ENCODE data around the gene SLC5A6. TPM values are rescaled to one million over a fixed set of nuclear protein-coding genes. Genes with fewer than 3 reads are reported as not detected.

The SLC5A6 gene
- total RNA-seq, 4 donors from 2014 or later: 30.4 to 33.4 (median 33.1) TPM

GRCh38 chr2:27241761-27242613 lies 29.9 kb upstream of the SLC5A6 start:
- no peak overlapping the region for H3K27ac ChIP-seq
- no peaks in the 10 kb centered on the region for H3K27me3 ChIP-seq
- no peaks in the 10 kb centered on the region for H3K4me1 ChIP-seq
- no peak for TF ChIP-seq POLR2AphosphoS5 (IDR thresholded peaks at IDR 0.05)
- no peak for TF ChIP-seq POLR2A (IDR thresholded peaks at IDR 0.05)
- no peak for TF ChIP-seq EP300 (IDR thresholded peaks at IDR 0.05)
- no peak for TF ChIP-seq CTCF (IDR thresholded peaks at IDR 0.05)
- no peak overlapping the region for H3K4me3 ChIP-seq
- H3K9me3 ChIP-seq: no peaks in the 10 kb centered on the region
- no peak for DNase-seq (ENCODE audit: low spot score in 2 of 2)
- 78% methylated on average over 18 of the region's 24 CpGs for WGBS
- H3K36me3 ChIP-seq: peaks cover 73% of the 10 kb centered on the region

- no peaks in the 10 kb centered on the region for H3K9me3 ChIP-seq
- TF ChIP-seq POLR2A (IDR thresholded peaks at IDR 0.05): no peak
- no peak for TF ChIP-seq POLR2AphosphoS5 (IDR thresholded peaks at IDR 0.05)
- no peak for TF ChIP-seq CTCF (IDR thresholded peaks at IDR 0.05)
- no peak for TF ChIP-seq EP300 (IDR thresholded peaks at IDR 0.05)
- H3K27ac ChIP-seq: no peak overlapping the region
- no peak overlapping the region for H3K4me3 ChIP-seq
- 91% methylated on average over 8 of the region's 9 CpGs for WGBS
- no peak for DNase-seq (ENCODE audit: low spot score in 2 of 2)
- H3K36me3 ChIP-seq: peaks cover 89% of the 10 kb centered on the region
- no peaks in the 10 kb centered on the region for H3K27me3 ChIP-seq
- no peaks in the 10 kb centered on the region for H3K4me1 ChIP-seq
Observed at GRCh38 chr2:27240406-27240805, 28.3 kb upstream of the SLC5A6 start.

GRCh38 chr2:27238976-27239375 lies 26.9 kb upstream of the SLC5A6 start:
- no peaks in the 10 kb centered on the region for H3K9me3 ChIP-seq
- H3K36me3 ChIP-seq: peaks cover 100% of the 10 kb centered on the region
- DNase-seq (ENCODE audit: low spot score in 2 of 2): no peak
- no peak overlapping the region for H3K4me3 ChIP-seq
- H3K4me1 ChIP-seq: no peaks in the 10 kb centered on the region
- H3K27me3 ChIP-seq: no peaks in the 10 kb centered on the region
- TF ChIP-seq EP300 (IDR thresholded peaks at IDR 0.05) (no peak), CTCF (IDR thresholded peaks at IDR 0.05) (no peak), POLR2A (IDR thresholded peaks at IDR 0.05) (no peak)
- no peak overlapping the region for H3K27ac ChIP-seq
- WGBS: no CpG with 5 or more reads among the region's 8 CpGs

GRCh38 chr2:27237341-27237945 lies 25.4 kb upstream of the SLC5A6 start:
- no peak for TF ChIP-seq POLR2AphosphoS5 (IDR thresholded peaks at IDR 0.05)
- no peak for TF ChIP-seq EP300 (IDR thresholded peaks at IDR 0.05)
- no peak for TF ChIP-seq POLR2A (IDR thresholded peaks at IDR 0.05)
- no peak for TF ChIP-seq CTCF (IDR thresholded peaks at IDR 0.05)

GRCh38 chr2:27236626-27237025 lies 24.6 kb upstream of the SLC5A6 start:
- Histone ChIP-seq H3K36me3 (peaks cover 100% of the 10 kb centered on the region), H3K4me1 (no peaks in the 10 kb centered on the region), H3K27ac (no peak overlapping the region), H3K9me3 (no peaks in the 10 kb centered on the region), H3K27me3 (no peaks in the 10 kb centered on the region), H3K4me3 (no peak overlapping the region)
- DNase-seq (ENCODE audit: low spot score in 2 of 2): no peak
- TF ChIP-seq EP300 (IDR thresholded peaks at IDR 0.05) (no peak), CTCF (IDR thresholded peaks at IDR 0.05) (no peak), POLR2A (IDR thresholded peaks at IDR 0.05) (no peak), POLR2AphosphoS5 (IDR thresholded peaks at IDR 0.05) (no peak)
- WGBS: 95% methylated on average over 3 of the region's 3 CpGs

More at GRCh38 chr2:27237341-27237945, 25.4 kb upstream of the SLC5A6 start:
- no peaks in the 10 kb centered on the region for H3K4me1 ChIP-seq
- H3K27ac ChIP-seq: no peak overlapping the region
- no peaks in the 10 kb centered on the region for H3K27me3 ChIP-seq
- no peaks in the 10 kb centered on the region for H3K9me3 ChIP-seq
- DNase-seq (ENCODE audit: low spot score in 2 of 2): no peak
- H3K4me3 ChIP-seq: no peak overlapping the region
- 98% methylated on average over 5 of the region's 15 CpGs for WGBS
- peaks cover 100% of the 10 kb centered on the region for H3K36me3 ChIP-seq
